Measurements from ENCODE around the gene CXCL12. TPM values are rescaled to one million over a fixed set of nuclear protein-coding genes. Genes with fewer than 3 reads are reported as not detected.

CXCL12 gene
- total RNA-seq, 2 donors from 2014 or later: 17.5 to 56.2 TPM

DNA sequence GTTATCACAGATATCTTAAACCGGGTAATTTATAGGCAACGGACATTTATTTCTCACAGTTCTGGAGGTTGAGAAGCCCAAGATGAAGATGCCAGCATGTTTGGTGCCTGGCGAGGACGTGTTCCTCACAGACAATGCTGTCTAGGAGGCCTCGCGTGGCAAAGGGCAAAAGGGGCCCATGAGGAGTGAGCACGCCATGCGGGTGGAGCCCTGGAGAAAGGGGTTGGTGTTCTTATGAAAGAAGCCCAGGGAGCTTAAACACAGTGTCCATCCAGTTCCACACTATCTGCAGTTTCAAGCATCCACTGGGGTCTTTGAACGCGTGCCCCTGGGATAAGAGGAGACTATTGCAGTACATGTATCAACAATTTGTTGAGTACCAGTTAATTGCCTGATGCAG is 51.4 kb downstream of the CXCL12 start:
- H3K27me3 ChIP-seq: no peaks in the 10 kb centered on the region
- TF ChIP-seq, protein P1, sequence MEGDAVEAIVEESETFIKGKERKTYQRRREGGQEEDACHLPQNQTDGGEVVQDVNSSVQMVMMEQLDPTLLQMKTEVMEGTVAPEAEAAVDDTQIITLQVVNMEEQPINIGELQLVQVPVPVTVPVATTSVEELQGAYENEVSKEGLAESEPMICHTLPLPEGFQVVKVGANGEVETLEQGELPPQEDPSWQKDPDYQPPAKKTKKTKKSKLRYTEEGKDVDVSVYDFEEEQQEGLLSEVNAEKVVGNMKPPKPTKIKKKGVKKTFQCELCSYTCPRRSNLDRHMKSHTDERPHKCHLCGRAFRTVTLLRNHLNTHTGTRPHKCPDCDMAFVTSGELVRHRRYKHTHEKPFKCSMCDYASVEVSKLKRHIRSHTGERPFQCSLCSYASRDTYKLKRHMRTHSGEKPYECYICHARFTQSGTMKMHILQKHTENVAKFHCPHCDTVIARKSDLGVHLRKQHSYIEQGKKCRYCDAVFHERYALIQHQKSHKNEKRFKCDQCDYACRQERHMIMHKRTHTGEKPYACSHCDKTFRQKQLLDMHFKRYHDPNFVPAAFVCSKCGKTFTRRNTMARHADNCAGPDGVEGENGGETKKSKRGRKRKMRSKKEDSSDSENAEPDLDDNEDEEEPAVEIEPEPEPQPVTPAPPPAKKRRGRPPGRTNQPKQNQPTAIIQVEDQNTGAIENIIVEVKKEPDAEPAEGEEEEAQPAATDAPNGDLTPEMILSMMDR (IDR thresholded peaks at IDR 0.05): no peak
- intact Hi-C loops (cut with DNase I): no loop called here
- no peaks in the 10 kb centered on the region for H3K36me3 ChIP-seq
- no peak overlapping the region for H3K4me3 ChIP-seq
- H3K9ac ChIP-seq (ENCODE audit: low read depth in 2 of 2, low read length in 2 of 2): no peak overlapping the region
- H3K4me1 ChIP-seq: no peaks in the 10 kb centered on the region
- no peak overlapping the region for H3K27ac ChIP-seq
- no peak for DNase-seq
- no peaks in the 10 kb centered on the region for H3K9me3 ChIP-seq

DNA sequence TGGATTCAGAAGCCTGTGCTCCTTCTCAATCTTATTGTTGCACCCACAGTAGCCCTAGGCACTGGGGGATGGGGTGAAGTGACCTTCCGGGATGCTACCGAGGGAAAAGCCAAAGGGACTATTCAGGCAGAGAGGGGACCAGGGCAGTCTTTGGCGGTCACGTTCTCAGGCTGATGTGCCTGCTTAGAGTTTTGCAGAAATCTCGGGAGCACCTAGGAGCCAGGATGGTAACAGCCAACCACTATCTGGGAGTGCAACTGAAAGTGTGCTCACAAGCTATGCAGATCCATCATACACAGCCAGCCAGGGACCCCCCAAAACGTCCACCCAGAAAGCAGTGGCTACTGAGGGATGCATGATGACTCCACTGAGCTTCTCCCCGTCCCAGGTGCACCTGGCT is 52.4 kb downstream of the CXCL12 start:
- Histone ChIP-seq H3K9me3 (no peaks in the 10 kb centered on the region), H3K27me3 (no peaks in the 10 kb centered on the region), H3K36me3 (no peaks in the 10 kb centered on the region), H3K4me3 (no peak overlapping the region), H3K9ac (ENCODE audit: low read depth in 2 of 2, low read length in 2 of 2) (no peak overlapping the region), H3K4me1 (no peaks in the 10 kb centered on the region), H3K27ac (no peak overlapping the region)
- TF ChIP-seq, protein P1 (IDR thresholded peaks at IDR 0.05): no peak
- intact Hi-C loops (cut with DNase I): no loop called here
- no peak for DNase-seq

DNA sequence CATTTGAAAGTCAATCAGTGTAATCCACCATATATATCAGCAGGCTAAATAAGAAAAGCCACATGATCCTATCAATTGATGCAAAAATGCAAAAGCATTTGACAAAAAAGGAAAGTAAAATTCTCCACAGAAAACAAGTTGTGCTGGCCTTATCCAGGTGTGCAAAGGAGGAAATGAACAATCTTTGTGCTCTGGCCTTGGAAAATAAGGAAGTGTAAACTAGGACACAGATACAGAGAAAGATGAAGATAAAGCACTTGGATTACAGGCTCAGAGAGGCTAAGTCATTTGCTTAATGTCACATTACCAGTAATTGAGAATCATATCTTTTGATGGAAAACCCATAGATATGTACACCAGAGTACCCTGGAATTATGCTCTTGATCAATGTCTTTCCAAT is 54.5 kb downstream of the CXCL12 start:
- no peaks in the 10 kb centered on the region for H3K4me1 ChIP-seq
- no peaks in the 10 kb centered on the region for H3K27me3 ChIP-seq
- no peaks in the 10 kb centered on the region for H3K36me3 ChIP-seq
- no peak overlapping the region for H3K4me3 ChIP-seq
- intact Hi-C loops (cut with DNase I): no loop called here
- no peak overlapping the region for H3K9ac ChIP-seq (ENCODE audit: low read depth in 2 of 2, low read length in 2 of 2)
- H3K27ac ChIP-seq: no peak overlapping the region
- no peak for DNase-seq
- TF ChIP-seq, protein P1 (IDR thresholded peaks at IDR 0.05): no peak
- H3K9me3 ChIP-seq: no peaks in the 10 kb centered on the region

DNA sequence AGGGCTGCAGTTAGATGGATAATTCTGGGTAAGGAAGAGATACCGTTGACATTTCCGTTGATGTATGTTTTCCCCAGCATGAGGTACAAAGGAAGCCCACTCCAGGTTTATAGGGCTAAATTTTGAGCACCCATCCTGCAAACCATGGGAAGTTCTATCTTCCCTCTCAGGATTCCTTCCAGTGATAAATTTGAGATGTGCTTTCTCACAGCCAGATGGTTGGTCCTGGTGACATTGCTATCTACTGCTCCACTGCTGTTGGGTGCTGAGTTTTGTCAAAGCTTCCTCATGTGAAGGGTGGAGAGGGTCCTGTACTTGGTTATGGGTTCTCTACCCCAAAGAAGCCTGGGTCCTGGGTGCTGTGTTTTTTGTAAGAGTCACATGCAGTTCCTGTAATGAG is 57.4 kb downstream of the CXCL12 start:
- no peaks in the 10 kb centered on the region for H3K36me3 ChIP-seq
- no peaks in the 10 kb centered on the region for H3K27me3 ChIP-seq
- no peaks in the 10 kb centered on the region for H3K9me3 ChIP-seq
- TF ChIP-seq, protein P1 (IDR thresholded peaks at IDR 0.05): no peak
- no peaks in the 10 kb centered on the region for H3K4me1 ChIP-seq
- no peak for DNase-seq
- intact Hi-C loops (cut with DNase I): no loop called here
- H3K9ac ChIP-seq (ENCODE audit: low read depth in 2 of 2, low read length in 2 of 2): no peak overlapping the region
- H3K4me3 ChIP-seq: no peak overlapping the region
- no peak overlapping the region for H3K27ac ChIP-seq
